IMR-90 (cell line): ENCODE measurements around the gene RAPGEF5.

Experiments
- CEBPB ChIP-seq: IDR thresholded peaks from 2 replicates; pipeline ENCODE4 v1.6.1; 2012; ENCODE audit warnings: low read depth, low read length, improper control_type of control experiment
- CHD1 ChIP-seq: IDR thresholded peaks from 2 replicates; pipeline ENCODE4 v1.6.1; 2012; ENCODE audit warnings: low read depth, low read length, improper control_type of control experiment
- CTCF ChIP-seq: conservative IDR thresholded peaks from 2 replicates; pipeline ENCODE4 v1.5.1; 2012; ENCODE audit warnings: mild to moderate bottlenecking, low read depth, low read length, improper control_type of control experiment
- ELK1 ChIP-seq: fragments of 150-350 bp; IDR thresholded peaks from 2 replicates; pipeline ENCODE4 v1.6.1; 2016; ENCODE audit warnings: low read depth, mild to moderate bottlenecking, low read length, moderate library complexity, borderline replicate concordance
- MAFK ChIP-seq: IDR thresholded peaks from 2 replicates; pipeline ENCODE4 v1.6.1; 2012; ENCODE audit warnings: low read depth, low read length, improper control_type of control experiment
- MAZ ChIP-seq: IDR thresholded peaks from 2 replicates; pipeline ENCODE4 v1.6.1; 2012; ENCODE audit warnings: low read depth, mild to moderate bottlenecking, low read length, improper control_type of control experiment, moderate library complexity, borderline replicate concordance
- MXI1 ChIP-seq: IDR thresholded peaks from 2 replicates; pipeline ENCODE4 v1.6.1; 2012; ENCODE audit warnings: low read depth, mild to moderate bottlenecking, low read length, moderate library complexity, borderline replicate concordance
- NFE2L2 ChIP-seq: fragments of 150-350 bp; IDR thresholded peaks from 2 replicates; pipeline ENCODE4 v1.6.1; 2016; ENCODE audit warnings: low read depth, mild to moderate bottlenecking, low read length
- POLR2A ChIP-seq: IDR thresholded peaks from 2 replicates; pipeline ENCODE4 v1.6.1; 2012; ENCODE audit warnings: mild to moderate bottlenecking, low read depth, low read length
- RAD21 ChIP-seq: IDR thresholded peaks from 2 replicates; pipeline ENCODE4 v1.6.1; 2012; ENCODE audit warnings: low read length, improper control_type of control experiment
- RFX5 ChIP-seq: IDR thresholded peaks from 2 replicates; pipeline ENCODE4 v1.8.0; 2012; ENCODE audit warnings: low read depth, mild to moderate bottlenecking, low read length, moderate library complexity
- SMC3 ChIP-seq: fragments of 150-350 bp; IDR thresholded peaks from 2 replicates; pipeline ENCODE4 v1.6.1; 2016; ENCODE audit warnings: low read depth, mild to moderate bottlenecking, antibody characterized with exemption, low read length, moderate library complexity

GRCh38 chr7:22143491-22143890 is 213.5 kb downstream of the RAPGEF5 start:
- TF ChIP-seq MAZ (no peak), CTCF (no peak), SMC3 (no peak), CEBPB (no peak), POLR2A (no peak), NFE2L2 (no peak), CHD1 (no peak), RFX5 (no peak), MAFK (no peak), MXI1 (no peak), RAD21 (no peak), ELK1 (no peak)
